Measurements from ENCODE around the gene SRBD1. TPM values are rescaled to one million over a fixed set of nuclear protein-coding genes. Genes with fewer than 3 reads are reported as not detected.

The SRBD1 gene
- total RNA-seq, 1 experiment from 2014 or later: 20.6 TPM

DNA sequence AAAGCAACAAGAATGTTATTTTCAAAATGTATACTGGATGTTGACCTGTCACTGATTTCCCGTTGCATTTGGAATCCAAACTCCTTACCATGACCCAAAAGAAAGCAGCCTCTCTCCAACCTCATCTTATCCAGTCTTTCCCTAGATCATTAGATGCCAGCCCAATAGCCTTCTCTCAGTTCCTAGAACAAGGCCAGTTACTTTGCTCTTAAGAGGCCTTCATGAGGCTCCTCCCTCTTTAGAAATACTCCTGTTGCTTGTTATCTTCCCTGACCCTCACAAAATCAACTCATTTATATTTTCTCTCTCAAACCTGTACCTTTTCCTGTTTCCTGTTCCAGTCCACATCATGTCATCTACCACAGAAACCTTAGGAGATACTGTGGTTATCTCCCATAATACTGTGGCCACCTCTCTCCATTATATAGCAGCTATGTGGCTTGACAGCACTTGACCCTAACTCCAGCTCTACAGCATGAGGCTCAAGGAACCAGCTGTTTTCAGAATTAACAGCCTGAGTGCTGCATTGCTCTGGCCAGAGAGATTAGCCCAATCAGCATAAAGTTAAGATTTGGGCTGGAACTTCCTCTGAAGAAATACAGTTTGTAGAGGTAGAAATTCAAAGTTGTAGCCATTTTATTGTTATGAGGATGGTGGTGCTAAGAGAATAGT is 22.8 kb downstream of the SRBD1 start:
- no peak overlapping the region for H3K27ac ChIP-seq (ENCODE audit: low read depth, low read length)
- H4K20me1 ChIP-seq (ENCODE audit: insufficient read depth): peaks cover 10% of the 10 kb centered on the region; the same call in 1 of the 2 replicates
- no peaks in the 10 kb centered on the region for H3K27me3 ChIP-seq (ENCODE audit: insufficient read depth, low read length)
- H3K9me2 ChIP-seq (ENCODE audit: insufficient read depth): no peaks in the 10 kb centered on the region
- no peak overlapping the region for H3K4me2 ChIP-seq (ENCODE audit: low read length)
- H3K79me2 ChIP-seq (ENCODE audit: insufficient read depth, low read length): peaks cover 79% of the 10 kb centered on the region
- no peak for ATAC-seq
- TF ChIP-seq SIN3A (IDR thresholded peaks at IDR 0.05; ENCODE audit: low read depth): no peak
- no peak for TF ChIP-seq FOSL1 (IDR thresholded peaks at IDR 0.05; ENCODE audit: low read depth)
- TF ChIP-seq ZFX (IDR thresholded peaks at IDR 0.05): no peak
- no peak for TF ChIP-seq CBX3 (IDR thresholded peaks at IDR 0.05; ENCODE audit: low read depth)
- no peak for TF ChIP-seq TCF7L2 (IDR thresholded peaks at IDR 0.05; ENCODE audit: borderline replicate concordance, extremely low read depth, insufficient read depth, insufficient read length)
- TF ChIP-seq, protein P1, sequence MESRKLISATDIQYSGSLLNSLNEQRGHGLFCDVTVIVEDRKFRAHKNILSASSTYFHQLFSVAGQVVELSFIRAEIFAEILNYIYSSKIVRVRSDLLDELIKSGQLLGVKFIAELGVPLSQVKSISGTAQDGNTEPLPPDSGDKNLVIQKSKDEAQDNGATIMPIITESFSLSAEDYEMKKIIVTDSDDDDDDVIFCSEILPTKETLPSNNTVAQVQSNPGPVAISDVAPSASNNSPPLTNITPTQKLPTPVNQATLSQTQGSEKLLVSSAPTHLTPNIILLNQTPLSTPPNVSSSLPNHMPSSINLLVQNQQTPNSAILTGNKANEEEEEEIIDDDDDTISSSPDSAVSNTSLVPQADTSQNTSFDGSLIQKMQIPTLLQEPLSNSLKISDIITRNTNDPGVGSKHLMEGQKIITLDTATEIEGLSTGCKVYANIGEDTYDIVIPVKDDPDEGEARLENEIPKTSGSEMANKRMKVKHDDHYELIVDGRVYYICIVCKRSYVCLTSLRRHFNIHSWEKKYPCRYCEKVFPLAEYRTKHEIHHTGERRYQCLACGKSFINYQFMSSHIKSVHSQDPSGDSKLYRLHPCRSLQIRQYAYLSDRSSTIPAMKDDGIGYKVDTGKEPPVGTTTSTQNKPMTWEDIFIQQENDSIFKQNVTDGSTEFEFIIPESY (IDR thresholded peaks at IDR 0.05; ENCODE audit: extremely low read depth, insufficient replicate concordance, low read length): no peak
- TF ChIP-seq, protein P2, sequence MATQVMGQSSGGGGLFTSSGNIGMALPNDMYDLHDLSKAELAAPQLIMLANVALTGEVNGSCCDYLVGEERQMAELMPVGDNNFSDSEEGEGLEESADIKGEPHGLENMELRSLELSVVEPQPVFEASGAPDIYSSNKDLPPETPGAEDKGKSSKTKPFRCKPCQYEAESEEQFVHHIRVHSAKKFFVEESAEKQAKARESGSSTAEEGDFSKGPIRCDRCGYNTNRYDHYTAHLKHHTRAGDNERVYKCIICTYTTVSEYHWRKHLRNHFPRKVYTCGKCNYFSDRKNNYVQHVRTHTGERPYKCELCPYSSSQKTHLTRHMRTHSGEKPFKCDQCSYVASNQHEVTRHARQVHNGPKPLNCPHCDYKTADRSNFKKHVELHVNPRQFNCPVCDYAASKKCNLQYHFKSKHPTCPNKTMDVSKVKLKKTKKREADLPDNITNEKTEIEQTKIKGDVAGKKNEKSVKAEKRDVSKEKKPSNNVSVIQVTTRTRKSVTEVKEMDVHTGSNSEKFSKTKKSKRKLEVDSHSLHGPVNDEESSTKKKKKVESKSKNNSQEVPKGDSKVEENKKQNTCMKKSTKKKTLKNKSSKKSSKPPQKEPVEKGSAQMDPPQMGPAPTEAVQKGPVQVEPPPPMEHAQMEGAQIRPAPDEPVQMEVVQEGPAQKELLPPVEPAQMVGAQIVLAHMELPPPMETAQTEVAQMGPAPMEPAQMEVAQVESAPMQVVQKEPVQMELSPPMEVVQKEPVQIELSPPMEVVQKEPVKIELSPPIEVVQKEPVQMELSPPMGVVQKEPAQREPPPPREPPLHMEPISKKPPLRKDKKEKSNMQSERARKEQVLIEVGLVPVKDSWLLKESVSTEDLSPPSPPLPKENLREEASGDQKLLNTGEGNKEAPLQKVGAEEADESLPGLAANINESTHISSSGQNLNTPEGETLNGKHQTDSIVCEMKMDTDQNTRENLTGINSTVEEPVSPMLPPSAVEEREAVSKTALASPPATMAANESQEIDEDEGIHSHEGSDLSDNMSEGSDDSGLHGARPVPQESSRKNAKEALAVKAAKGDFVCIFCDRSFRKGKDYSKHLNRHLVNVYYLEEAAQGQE (IDR thresholded peaks at IDR 0.05; ENCODE audit: low read depth): no peak
- no peak for TF ChIP-seq CEBPB (IDR thresholded peaks at IDR 0.05; ENCODE audit: low read depth)
- TF ChIP-seq ELF1 (IDR thresholded peaks at IDR 0.05; ENCODE audit: borderline replicate concordance, low read depth): no peak
- no peak for TF ChIP-seq ZNF274 (IDR thresholded peaks at IDR 0.05; ENCODE audit: low read depth, low read length)
- TF ChIP-seq JUND (IDR thresholded peaks at IDR 0.05): no peak
- no peak for TF ChIP-seq POLR2A (IDR thresholded peaks at IDR 0.05; ENCODE audit: borderline replicate concordance, extremely low read depth, insufficient read depth, insufficient read length)
- TF ChIP-seq SP1 (IDR thresholded peaks at IDR 0.05; ENCODE audit: low read depth): no peak
- no peak for TF ChIP-seq POLR2AphosphoS5 (IDR thresholded peaks at IDR 0.05; ENCODE audit: low read depth, low read length)
- no peak for TF ChIP-seq EZH2phosphoT487 (IDR thresholded peaks at IDR 0.05; ENCODE audit: borderline replicate concordance)
- TF ChIP-seq, protein P3, sequence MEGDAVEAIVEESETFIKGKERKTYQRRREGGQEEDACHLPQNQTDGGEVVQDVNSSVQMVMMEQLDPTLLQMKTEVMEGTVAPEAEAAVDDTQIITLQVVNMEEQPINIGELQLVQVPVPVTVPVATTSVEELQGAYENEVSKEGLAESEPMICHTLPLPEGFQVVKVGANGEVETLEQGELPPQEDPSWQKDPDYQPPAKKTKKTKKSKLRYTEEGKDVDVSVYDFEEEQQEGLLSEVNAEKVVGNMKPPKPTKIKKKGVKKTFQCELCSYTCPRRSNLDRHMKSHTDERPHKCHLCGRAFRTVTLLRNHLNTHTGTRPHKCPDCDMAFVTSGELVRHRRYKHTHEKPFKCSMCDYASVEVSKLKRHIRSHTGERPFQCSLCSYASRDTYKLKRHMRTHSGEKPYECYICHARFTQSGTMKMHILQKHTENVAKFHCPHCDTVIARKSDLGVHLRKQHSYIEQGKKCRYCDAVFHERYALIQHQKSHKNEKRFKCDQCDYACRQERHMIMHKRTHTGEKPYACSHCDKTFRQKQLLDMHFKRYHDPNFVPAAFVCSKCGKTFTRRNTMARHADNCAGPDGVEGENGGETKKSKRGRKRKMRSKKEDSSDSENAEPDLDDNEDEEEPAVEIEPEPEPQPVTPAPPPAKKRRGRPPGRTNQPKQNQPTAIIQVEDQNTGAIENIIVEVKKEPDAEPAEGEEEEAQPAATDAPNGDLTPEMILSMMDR (IDR thresholded peaks at IDR 0.05 in 2 of 3, conservative IDR thresholded peaks at IDR 0.05 in 1 of 3; ENCODE audit: borderline replicate concordance in 1 of 3, insufficient read depth in 1 of 3, low read depth in 2 of 3, low read length in 2 of 3): no peak
- POLR2A ChIA-PET: no interaction called here
- H3K36me3 ChIP-seq (ENCODE audit: control insufficient read depth in 1 of 2, insufficient read depth in 2 of 2, low read length in 2 of 2): peaks cover 0 to 15% of the 10 kb centered on the region in 2 experiments; a peak in 1 of 4 replicates
- intact Hi-C loops (cut with micrococcal nuclease): no loop called here
- DNase-seq (ENCODE audit: low read depth, low spot score): no peak
- RAD21 ChIA-PET (ENCODE audit: low non-redundant PET in 1 of 2, low total read pairs in 2 of 2, uncharacterized antibody in 2 of 2, unreplicated experiment in 2 of 2): no interaction called here
- H3K9me3 ChIP-seq (ENCODE audit: control insufficient read depth in 1 of 2, insufficient read depth in 1 of 2, low read depth in 1 of 2, low read length in 2 of 2): no peaks in the 10 kb centered on the region
- no peaks in the 10 kb centered on the region for H3K4me1 ChIP-seq (ENCODE audit: control insufficient read depth in 1 of 2, insufficient read depth in 2 of 2, low read length in 2 of 2)
- no TSS peak for BruUV-seq (replicated peaks)
- no peak overlapping the region for H3K4me3 ChIP-seq (replicated peaks in 1 of 2; ENCODE audit: low read depth in 1 of 2, low read length in 2 of 2)
- no peak overlapping the region for H2AFZ ChIP-seq (ENCODE audit: low read depth, low read length, poor library complexity, severe bottlenecking)
- no peak overlapping the region for H3K9ac ChIP-seq (ENCODE audit: low read length)
- CTCF ChIA-PET: no interaction called here

Measured in HCT116 (cell line).